NCI-H82 (cell line): Measurements from ENCODE around the gene TESK2.

Experiments used
- DNase-seq: peaks from one replicate; lab custom pipeline; 2025; lab: John Stamatoyannopoulos, UW

The TESK2 gene

DNA sequence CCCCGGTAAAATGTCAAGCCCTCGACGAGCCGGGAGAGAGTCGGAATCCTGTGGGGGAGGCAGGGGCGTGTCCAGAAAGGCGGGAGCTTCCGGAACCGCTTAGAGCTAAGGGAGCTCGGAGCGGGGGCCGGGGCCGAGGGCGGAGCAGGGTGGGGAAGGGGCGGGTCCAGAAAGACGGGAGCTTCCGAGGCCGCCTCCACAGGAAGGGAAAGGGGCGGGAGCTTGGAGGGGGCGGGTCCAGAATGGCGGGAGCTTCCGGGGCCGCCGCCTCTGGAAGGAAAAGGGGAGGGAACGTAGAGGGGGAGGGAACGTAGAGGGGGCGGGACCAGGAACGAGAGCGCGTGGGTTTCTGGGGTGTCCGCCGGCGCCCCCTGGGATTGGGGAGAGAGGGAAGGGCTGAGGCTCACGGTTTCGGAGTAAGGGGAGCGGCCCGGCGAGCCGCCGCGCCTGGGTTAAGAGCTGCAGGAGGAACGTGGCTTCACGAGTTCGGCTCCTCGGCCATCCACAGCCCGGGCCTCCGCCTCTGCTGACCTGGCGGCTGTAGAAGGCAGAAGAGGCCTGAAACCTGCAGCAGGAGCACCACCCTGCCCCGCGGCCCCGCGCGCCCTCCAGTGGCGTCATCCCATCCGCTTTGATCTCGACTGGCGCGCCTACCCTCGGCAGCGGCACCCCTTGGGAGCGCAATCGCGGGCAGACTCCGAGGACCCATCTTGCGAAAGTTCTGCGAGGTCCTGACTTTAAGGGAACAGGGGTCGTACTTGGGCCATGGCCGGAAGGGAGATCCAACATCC, 187.2 kb downstream of the TESK2 start:
- DNase-seq: peak; percentile 99

DNA sequence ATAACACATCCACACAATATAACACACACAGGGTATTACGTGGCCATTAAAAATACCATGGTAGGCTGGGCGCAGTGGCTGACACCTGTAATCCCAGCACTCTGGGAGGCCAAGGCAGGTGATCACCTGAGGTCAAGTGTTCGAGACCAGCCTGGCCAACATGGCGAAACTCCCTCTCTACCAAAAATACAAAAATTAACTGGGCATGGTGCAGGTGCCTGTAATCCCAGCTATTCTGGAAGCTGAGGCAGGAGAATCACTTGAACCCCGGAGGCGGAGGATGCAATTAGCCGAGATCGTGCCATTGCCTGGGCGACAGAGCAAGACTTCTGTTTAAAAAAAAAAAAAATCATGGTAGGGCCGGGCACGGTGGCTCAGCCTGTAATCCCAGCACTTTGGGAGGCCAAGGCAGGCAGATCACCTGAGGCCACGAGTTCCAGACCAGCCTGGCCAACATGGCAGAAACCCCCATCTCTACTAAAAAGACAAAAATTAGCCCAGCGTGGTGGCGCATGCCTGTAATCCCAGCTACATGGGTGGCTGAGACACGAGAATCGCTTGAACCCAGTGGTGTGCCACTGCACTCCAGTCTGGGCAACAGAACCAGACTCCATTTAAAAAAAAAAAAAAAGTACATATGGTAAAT, 188.3 kb downstream of the TESK2 start:
- no peak for DNase-seq

DNA sequence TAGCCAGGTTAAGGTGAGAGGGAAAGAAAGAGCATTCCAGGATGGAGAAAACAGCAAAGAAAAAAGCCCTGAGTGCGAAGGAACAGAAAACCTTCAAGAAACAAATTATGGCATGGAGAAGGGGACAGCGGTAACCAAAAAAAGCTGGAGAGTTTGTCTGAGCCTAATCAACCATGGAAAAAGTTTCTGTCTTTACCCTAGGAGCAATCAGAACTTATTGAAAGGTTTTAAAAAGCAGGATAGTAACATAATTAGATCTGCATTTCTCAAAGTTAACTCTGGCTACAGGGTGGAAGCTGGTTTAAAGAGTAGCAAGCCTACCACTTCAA, 190.3 kb downstream of the TESK2 start:
- DNase-seq: no peak

DNA sequence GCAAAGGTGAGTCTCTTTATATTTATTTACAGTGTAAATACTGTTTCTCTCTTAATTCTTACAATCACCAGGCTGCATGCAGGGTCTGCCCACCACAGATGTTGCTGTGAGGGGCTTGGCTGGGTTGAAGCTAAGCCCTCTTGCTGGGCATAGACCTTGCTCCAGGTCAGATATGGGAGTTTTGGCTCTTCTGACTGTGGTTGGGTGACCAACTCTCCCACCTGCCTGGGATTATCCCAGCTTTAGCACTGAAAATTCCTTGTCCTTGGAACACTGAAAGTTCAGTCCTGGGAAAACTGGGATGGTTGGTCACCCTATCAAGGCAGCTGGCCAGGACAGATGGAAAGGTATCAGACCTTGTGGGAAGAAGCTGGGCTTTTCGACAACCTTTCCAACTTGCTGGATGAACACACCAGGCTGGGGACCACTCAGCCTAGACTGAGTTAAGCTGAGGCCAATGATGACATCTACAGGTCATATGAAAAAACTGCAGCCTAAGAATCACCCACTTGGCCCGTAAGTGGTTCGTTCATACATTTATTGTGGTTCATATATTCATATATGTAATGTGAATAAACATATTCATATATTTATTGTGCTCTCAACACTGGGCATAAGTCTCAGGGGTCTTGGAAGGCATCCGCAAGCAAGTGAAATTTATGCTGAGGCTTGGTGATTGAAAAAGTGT, 190.8 kb downstream of the TESK2 start:
- DNase-seq: peak; percentile 89

DNA sequence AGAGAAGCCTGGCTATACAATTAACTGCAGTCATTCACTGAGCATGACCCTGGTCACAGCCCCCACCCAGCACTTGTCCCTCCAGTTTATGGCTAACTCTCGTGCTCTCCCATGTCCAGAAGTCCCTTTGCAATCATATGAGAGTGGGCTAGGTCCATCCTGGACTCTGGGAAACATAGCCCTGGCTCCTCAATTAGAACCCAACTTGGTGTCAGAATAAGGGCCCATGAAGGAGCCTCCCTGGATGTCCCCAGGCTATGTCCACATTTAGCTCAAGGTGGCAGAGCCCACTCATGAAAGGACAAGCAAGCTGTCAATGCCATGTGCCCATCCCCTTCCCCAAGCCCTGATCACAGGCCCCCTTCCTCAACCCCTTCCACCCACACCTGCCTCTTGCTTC, 191.7 kb downstream of the TESK2 start:
- DNase-seq: no peak

DNA sequence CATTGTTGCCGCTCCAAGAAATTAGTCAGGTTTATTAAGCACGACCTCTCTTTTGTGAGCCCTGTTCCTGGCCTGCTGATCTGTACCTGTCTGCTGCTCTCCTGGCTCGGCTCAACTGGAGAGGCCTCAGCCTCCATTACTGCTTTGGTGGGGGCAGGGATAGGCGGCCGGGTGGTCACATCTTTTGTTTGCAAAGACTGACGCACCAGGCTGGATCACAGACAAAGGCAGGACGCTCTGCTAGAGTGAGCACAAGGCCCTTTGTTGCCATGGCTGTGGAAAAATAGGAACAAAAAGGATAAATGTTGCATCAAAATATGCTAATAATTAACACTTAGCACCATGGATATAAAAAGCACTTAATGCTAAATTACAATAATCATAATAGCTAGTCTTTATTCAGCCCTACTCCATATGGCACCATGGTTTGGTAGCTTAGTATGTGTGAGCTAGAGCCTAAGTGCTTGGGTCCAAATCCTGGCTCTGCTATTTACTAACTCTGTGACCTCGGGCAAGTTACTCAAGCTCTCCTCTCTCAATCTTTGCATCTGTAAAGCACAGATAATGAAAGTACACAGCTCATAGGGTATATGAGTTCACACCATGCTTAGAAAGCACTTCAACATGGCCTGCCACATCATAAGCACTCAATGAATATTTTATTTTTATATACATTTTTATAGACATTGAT, 193.2 kb downstream of the TESK2 start:
- DNase-seq: no peak
